Activated CD8-positive, alpha-beta memory T cell treated with anti-CD3 and anti-CD28 coated beads, Interleukin-2, amount 50 U/mL, for 1 hour (primary cell): ENCODE results near the gene ETV5.
"Not testable (repeated sequence)": the region's sequence is repeated elsewhere in the genome, so short reads cannot be mapped to it uniquely, and the experiment has no call there.

Source experiments
- DNase-seq: peaks from one replicate; pipeline ENCODE4 v3.0.0-alpha.2; 2020; ENCODE audit errors: extremely low read depth

ETV5 gene

GRCh38 chr3:186021673-186022362, 87.1 kb downstream of the ETV5 start:
- no peak for DNase-seq

GRCh38 chr3:186021250-186021649, 87.6 kb downstream of the ETV5 start:
- not testable (repeated sequence) for DNase-seq

DNA sequence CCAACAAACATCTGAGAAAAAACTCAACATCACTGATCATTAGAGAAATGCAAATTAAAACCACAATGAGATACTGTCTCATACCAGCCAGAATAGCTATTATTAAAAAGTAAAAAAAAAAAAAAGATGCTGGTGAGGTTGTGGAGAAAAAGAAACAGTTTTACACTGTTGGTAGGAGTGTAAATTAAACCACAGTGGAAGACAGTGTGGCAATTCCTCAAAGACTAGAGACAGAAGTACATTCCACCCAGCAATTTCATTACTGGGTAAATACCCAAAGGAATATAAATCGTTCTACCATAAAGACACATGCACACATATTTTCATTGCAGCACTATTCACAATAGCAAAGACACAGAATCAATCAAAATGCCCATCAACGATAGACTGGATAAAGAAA, 89.6 kb downstream of the ETV5 start:
- DNase-seq, result not testable (repeated sequence)

DNA sequence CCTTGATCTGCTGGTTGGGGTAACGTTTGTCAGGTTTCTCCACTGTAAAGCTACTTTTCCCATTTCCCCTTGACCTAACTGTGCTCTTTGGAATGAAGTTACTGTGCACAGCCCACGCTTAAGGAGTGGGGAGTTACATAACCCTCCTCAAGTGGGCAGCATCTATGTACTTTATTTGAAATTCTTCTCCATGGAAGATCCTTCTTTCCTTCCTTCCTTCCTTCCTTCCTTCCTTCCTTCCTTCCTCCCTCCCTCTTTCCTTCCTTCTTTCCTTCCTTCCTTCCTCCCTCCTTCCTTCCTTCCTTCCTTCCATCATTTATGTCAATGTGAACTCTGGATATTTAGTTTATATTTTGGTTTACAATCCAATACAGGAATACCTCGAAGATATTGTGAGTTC, 94.0 kb downstream of the ETV5 start:
- no peak for DNase-seq

GRCh38 chr3:186013312-186013711, 95.6 kb downstream of the ETV5 start:
- no peak for DNase-seq

DNA sequence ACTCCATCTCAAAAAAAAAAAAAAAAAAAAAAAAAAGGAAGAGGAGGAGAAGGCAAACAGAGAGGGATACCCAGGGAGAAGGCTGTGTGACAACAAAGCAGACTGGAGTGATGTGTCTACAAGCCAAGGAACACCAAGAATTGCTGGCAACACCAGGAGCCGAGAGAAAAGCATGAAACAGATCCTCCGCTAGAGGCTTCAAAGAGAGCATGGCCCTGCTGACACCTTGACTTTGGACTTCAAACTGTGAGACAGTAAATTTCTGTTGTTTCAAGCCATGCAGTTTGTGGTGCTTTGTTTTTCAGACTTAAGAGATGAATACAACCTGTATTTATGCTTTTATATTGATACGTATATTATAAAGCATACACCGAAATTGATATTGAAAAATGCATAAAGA, 96.8 kb downstream of the ETV5 start:
- no peak for DNase-seq

DNA sequence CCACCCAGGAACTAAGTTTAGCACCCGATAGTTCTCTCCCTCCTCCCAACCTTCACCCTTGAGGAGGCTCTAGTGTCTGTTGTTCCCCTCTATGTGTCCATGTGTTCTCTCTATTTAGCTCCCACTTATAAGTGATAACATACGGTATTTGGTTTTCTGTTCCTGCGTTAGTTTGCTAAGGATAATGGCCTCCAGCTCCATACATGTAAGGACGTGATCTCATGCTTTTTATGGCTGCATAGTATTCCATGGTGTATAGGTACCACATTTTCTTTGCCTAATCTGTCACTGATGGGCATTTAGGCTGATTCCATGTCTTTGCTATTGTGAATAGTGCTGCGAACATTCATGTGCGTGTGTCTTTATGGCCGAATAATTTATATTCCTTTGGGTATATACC, 104.2 kb downstream of the ETV5 start:
- no peak for DNase-seq

- DNase-seq, result no peak
These were observed 104.7 kb downstream of the ETV5 start for GRCh38 chr3:186004209-186004608.

DNA sequence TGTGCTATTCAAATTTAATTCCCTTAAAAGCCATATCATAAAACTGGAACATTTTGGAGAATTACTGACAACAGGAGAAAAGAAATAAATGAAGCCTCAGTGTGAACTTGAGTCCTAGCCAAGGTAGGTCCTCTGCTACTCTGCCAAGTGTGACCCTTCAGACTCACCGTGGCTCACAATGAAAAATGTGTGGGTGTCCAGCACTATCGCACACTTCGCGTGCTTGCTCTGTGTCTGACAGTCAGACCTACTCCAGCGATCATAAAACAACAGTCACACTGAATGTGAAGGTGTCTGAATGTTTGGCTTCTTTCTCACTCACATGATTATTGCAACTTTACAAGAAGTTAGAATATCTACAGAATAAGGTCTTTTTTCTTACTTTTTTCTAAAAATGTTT, 105.3 kb downstream of the ETV5 start:
- no peak for DNase-seq

DNA sequence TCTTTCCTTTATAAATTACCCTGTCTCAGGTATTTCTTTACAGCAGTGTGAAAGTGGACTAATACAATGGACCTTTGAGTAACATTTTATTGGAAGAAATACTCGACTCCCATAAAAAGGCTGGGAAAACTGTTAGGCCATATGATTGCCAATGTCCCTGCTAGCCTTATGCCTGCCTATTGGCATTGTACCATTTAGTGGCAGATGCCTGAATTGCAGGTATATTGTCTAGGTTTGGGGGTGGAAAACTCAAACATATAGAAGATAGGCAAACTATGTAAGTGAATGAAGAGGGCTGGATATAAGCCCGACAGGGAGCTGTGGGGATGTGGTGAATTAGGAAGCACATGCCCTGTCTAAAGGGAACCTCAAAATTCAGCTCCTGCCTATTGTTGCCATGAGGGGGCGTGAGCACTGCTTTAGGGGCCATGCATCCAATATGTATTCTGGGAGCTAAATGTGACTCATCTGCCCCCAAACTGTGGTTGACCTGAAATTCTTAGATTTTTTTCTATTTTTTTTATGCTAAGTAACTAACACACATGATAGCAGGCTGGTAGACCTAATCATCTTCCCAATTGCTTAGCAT, 105.9 kb downstream of the ETV5 start:
- no peak for DNase-seq

- DNase-seq, result no peak
These were observed 107.0 kb downstream of the ETV5 start for GRCh38 chr3:186001842-186002241.

DNA sequence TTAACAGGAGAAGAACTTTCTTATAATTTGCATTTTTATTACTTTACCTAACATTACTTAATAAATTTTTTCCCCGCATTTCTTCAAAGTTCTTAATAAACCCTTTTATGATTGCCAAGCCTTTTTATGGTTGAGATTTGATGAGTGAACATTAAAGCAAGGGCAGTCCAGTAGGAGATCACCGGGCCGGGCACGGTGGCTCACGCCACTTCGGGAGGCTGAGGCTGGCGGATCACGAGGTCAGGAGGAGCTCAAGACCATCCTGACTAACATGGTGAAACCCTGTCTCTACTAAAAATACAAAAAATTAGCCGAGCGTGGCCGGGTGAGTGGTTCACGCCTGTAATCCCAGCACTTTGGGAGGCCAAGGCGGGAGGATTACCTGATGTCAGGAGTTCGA, 109.7 kb downstream of the ETV5 start:
- no peak for DNase-seq

- no peak for DNase-seq
These were observed 110.8 kb downstream of the ETV5 start for GRCh38 chr3:185998136-185998535.

DNA sequence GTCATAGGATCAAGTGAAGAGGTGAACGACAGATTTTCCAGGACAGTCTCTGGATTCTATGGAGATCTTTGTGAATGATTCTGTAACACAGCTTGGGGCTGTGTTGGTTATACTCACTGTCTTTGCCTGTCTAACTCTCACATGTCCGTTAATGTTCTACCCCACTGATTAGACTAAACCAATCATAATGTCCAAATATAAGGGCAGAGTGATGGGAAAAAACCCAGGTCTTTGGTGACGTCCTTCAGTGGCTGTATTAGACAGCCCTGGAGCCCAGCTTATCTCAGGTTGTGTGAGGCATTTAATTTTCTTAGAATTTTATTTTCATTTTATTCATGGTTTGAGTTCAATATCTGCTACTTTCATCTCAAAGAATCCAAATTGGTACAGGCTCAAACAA, 111.8 kb downstream of the ETV5 start:
- DNase-seq, result no peak
